Esophagus (tissue), 2 donors: Measurements from ENCODE around the gene SF3B1. TPM values are rescaled to one million over a fixed set of nuclear protein-coding genes. Genes with fewer than 3 reads are reported as not detected.
"Not testable (repeated sequence)": the region's sequence is repeated elsewhere in the genome, so short reads cannot be mapped to it uniquely, and the experiment has no call there.

Experiments
- H3K27ac ChIP-seq, 2 donors: one replicate each; pipeline ENCODE4 v1.5.1; 2013; ENCODE audit warnings: low read depth in 2 of 2, mild to moderate bottlenecking in 2 of 2, inconsistent platforms in 1 of 2, low read length in 1 of 2, moderate library complexity in 1 of 2
- H3K27me3 ChIP-seq, 2 donors: one replicate each; pipeline ENCODE4 v1.6.1; 2013; ENCODE audit warnings: low read length in 2 of 2, control low read depth in 1 of 2, mild to moderate bottlenecking in 1 of 2; ENCODE audit not compliant: insufficient read depth in 2 of 2, control insufficient read depth in 1 of 2
- H3K36me3 ChIP-seq, 2 donors: one replicate each; pipeline ENCODE4 v1.6.1; 2013; ENCODE audit warnings: low read length in 1 of 2; ENCODE audit not compliant: control insufficient read depth in 2 of 2, insufficient read depth in 2 of 2
- H3K4me1 ChIP-seq, 2 donors: one replicate each; pipeline ENCODE4 v1.6.1; 2013; ENCODE audit warnings: low read length in 1 of 2; ENCODE audit not compliant: control insufficient read depth in 2 of 2, insufficient read depth in 2 of 2
- H3K4me3 ChIP-seq, 2 donors: one replicate each; pipeline ENCODE4 v1.5.1; 2013; ENCODE audit warnings: low read length in 2 of 2, mild to moderate bottlenecking in 2 of 2, low read depth in 1 of 2, moderate library complexity in 1 of 2
- H3K9me3 ChIP-seq, 2 donors: one replicate each; pipeline ENCODE4 v1.6.1; 2013; ENCODE audit warnings: mild to moderate bottlenecking in 2 of 2, low read depth in 1 of 2, low read length in 1 of 2, moderate library complexity in 1 of 2; ENCODE audit not compliant: control insufficient read depth in 2 of 2, insufficient read depth in 1 of 2
- WGBS, 2 donors: extraction: QIAGEN DNeasy Blood & Tissue Kit; methylation state at CpG; one replicate each; pipeline ENCODE4 v1.1.7; 2013; 5-methylcytosine and 5-hydroxymethylcytosine counted together
- polyA plus RNA-seq, 2 donors: library from polyadenylated mRNA; stranded (reverse); fragments of 200-250 nt; gene quantifications; one replicate each; pipeline ENCODE4 v1.2.3, GENCODE V29; 2013
- donor health status: healthy with polysubstance abuse.
- donor health status: Bipolar disorder and iron deficiency.

The SF3B1 gene
- polyA plus RNA-seq, 2 donors = 120 to 231 TPM

DNA sequence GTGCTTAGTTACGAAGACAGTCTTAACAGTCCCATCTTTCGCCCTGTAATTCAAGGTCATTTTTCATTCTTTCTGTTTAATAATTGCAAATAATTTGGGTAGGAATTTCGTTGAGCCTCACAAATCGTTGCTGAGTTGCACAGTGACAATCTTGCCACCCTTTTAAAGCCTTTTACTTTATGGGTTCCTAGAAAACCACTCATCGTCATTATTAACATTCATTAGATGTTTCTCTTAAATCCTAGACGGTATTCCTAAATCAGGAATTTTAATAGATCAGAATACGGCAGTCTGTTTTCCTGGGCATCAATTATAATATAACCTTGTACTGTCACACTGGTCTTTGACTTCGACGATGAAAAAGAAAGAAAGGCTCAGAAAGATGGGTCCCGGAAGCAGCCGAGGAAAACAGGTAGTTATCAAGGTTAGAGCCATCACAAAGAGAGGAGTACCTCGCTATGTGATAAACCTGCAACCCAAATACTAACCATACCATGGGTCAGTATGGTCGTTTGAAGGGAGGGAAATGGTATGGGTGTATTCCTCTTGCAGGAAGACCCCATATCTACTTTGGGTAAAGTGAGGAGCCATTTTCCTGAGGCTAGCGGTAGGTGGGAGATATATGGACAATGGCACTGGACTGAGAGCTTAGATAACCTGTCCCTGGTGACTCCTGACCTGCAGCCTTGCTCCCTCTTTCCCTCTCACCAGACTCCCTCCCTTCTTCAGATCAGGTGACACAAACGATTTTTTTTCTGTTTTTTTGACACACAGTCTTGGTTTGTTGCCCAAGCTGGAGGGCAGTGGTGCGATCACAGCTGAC is 981 bp upstream of the SF3B1 start:
- Histone ChIP-seq H3K4me1 (no peaks in the 10 kb centered on the region), H3K36me3 (no peaks in the 10 kb centered on the region), H3K27me3 (no peaks in the 10 kb centered on the region), H3K9me3 (no peaks in the 10 kb centered on the region), H3K4me3 (peak overlapping the region; percentile 68 to 95), H3K27ac (peak overlapping the region; percentile 96 to 99)
- WGBS, 2 donors = 22 to 29% methylated on average over 16 of the region's 16 CpGs

DNA sequence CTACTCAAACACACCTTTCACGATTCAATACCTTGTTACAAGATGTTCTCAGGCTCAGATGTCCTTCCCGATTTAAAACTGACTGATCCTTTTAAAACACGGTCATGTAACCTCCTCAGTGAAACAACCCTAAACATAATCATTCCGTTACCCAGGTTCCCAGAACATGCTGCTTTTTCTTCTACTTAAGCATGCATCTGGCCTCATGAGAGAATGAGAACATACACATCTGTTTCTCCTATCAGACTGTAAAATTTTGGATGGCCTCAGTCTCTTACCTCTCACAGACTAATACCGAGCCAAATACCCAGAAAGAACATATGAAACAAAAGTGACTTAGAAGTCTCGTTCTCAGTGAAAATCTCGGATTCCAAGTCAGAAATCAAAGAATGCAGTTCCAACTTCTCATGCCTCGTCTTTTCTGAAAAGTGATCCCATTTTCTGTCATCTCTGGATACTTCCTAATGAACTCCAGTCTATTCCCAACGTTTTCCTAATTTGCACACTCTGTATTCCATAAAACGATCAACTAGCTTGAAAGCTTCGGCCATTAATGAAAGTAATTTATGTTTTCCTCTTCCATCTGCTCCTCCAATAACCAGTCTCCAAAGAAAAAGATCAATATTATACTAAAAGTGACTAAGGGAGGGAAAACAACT is 919 bp downstream of the SF3B1 start:
- Histone ChIP-seq H3K9me3 (no peaks in the 10 kb centered on the region), H3K4me3 (peak overlapping the region; percentile 92 to 95), H3K4me1 (no peaks in the 10 kb centered on the region), H3K36me3 (no peaks in the 10 kb centered on the region), H3K27ac (peak overlapping the region in 1 of 2 donors; percentile 93), H3K27me3 (no peaks in the 10 kb centered on the region)
- WGBS, 2 donors = 0 to 1% methylated on average over 11 of the region's 11 CpGs

DNA sequence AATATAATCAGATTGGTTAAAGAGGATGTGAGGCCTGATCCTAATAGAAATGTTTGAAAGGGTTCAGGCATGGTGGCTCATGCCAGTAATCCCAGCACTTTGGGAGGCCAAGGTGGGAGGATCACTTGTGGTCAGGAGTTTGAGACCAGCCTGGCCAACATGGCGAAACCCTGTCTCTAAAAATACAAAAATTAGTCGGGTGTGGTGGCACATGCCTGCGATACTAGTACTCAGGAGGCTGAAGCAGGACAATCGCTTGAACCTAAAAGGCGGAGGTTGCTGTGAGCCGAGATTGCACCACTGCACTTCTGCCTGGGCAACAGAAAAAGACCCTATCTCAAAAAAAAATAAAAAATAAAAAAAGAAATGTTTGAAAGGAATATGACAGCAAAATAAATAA is 2.3 kb downstream of the SF3B1 start:
- not testable (repeated sequence) for H3K9me3 ChIP-seq, H3K4me1 ChIP-seq, H3K36me3 ChIP-seq, H3K27ac ChIP-seq, H3K4me3 ChIP-seq, H3K27me3 ChIP-seq
- 77 to 79% methylated on average over 6 of the region's 6 CpGs for WGBS, 2 donors

DNA sequence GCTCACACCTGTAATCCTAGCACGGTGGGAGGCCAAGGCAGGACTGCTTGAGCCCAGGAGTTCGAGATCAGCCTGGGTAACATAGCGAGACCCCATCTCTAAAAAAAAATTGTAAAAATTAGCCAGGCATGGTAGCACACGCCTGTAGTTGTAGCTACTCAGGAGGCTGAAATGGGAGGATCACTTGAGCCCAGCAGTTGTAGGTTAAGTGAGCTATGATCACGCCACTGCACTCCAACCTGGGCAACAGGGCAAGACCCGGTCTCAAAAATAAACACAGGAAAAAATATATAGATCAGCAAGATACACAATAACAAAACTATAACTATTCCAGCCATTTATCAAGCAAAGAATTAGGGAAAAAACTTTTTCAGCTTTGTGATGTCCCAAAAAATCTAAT is 3.0 kb downstream of the SF3B1 start:
- Histone ChIP-seq H3K4me3 (no peak overlapping the region), H3K9me3 (no peaks in the 10 kb centered on the region), H3K27me3 (no peaks in the 10 kb centered on the region), H3K27ac (no peak overlapping the region), H3K4me1 (no peaks in the 10 kb centered on the region), H3K36me3 (no peaks in the 10 kb centered on the region)
- WGBS, 2 donors = 59 to 63% methylated on average over 6 of the region's 6 CpGs

DNA sequence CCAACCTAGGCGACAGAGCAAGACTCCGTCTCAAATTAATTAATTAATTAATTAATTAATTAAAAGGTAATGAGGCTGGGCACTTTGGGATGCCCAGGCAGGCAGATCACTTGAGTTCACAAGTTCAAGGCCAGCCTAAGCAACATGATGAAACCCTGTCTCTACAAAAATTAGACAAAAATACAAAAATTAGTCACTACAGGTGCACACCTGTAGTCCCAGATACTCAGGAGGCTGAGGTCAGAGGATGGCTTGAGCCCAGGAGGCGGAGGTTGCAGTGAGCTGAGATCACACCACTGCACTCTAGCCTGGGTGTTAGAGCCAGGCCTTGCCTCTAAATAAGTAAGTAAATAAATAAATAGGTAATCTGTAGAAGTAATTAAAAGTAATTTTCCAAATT is 6.8 kb downstream of the SF3B1 start:
- H3K27me3 ChIP-seq = no peaks in the 10 kb centered on the region
- no peak overlapping the region for H3K27ac ChIP-seq
- H3K4me3 ChIP-seq = no peak overlapping the region
- peaks cover 0 to 3% of the 10 kb centered on the region in 2 donors for H3K4me1 ChIP-seq
- H3K9me3 ChIP-seq = no peaks in the 10 kb centered on the region
- 93 to 96% methylated on average over 3 of the region's 3 CpGs for WGBS, 2 donors
- peaks cover 0 to 3% of the 10 kb centered on the region in 2 donors for H3K36me3 ChIP-seq

DNA sequence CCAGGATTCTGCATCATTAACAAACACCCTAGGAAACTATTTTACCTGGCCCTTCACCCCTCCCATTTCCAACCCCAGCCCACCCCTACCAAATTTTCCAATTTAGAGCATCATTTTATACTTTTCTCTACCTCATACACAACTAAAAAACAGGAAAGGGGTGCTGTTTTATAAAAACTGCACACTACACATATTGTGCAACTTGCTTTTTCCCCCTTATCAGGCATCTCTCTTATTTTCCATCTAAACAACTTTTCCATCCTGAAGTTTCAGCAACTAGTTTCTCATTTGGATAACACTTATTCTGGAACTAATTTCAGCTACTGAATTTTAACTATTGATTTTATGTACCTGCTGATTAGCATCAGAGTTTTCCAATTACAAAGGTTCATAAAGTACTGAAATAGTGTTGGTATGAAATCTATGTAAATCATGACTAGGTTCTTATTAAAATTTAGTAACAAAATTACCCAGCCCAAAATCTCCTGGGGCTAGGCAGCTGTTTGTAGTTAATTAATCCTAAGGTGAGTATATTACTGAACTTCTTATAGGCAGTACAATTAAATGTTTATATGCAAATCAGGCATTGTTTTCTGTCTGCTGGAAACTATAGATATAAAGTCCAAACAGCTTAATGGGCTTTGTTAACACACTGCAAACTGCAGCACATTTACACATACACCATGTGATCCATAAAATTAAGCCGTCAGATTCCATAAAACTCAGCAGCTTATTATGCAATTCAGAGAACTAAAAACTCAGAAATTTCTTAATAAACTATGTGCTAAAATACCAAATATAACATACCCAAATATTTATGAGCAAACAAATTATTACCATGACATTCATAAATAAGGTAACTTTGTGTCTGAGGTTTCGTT is 7.9 kb downstream of the SF3B1 start:
- Histone ChIP-seq H3K36me3 (peaks cover 0 to 3% of the 10 kb centered on the region in 2 donors), H3K4me1 (peaks cover 0 to 3% of the 10 kb centered on the region in 2 donors), H3K27me3 (no peaks in the 10 kb centered on the region), H3K27ac (no peak overlapping the region), H3K4me3 (no peak overlapping the region), H3K9me3 (no peaks in the 10 kb centered on the region)
- WGBS, 2 donors = 58 to 69% methylated on average over 2 of the region's 2 CpGs

DNA sequence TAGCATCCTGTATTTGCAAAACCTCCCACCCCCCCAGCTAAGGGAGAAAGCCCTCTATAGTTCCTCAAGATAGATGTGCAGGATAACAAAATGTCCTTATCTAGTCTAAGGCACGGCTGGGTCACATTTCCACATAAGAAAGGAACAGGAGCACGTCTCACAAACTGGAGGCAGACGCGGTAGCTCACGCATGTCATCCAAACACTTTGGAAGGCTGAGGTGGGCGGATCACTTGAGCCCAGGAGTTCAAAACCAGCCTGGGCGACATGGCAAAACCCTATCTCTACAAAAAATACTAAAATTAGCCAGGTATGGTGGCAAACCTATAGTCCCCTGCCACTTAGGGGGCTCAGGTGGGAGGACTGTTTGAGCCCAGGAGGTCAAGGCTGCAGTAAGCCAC is 9.3 kb downstream of the SF3B1 start:
- Histone ChIP-seq H3K36me3 (peaks cover 0 to 3% of the 10 kb centered on the region in 2 donors), H3K4me3 (no peak overlapping the region), H3K4me1 (peaks cover 0 to 3% of the 10 kb centered on the region in 2 donors), H3K27me3 (no peaks in the 10 kb centered on the region), H3K27ac (no peak overlapping the region), H3K9me3 (no peaks in the 10 kb centered on the region)
- 57 to 64% methylated on average over 7 of the region's 7 CpGs for WGBS, 2 donors

DNA sequence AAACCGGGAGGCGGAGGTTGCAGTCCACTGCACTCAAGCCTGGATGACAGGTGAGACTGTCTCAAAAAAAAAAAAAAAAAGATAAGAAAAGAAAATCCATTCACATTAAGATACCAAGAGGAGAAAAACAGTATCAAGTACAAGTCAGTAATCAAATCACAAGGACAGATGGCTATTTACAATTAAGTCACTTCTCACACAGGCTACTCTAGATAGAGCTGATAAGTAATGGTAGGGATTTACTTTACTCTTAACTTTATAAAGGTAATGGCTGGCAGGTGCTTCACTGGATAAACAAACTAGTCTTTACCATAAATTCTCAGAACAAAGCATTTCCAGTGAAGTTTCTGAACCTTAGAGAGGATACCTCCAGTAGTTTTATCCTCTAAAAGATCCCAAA is 11.5 kb downstream of the SF3B1 start:
- Histone ChIP-seq H3K36me3 (peaks cover 0 to 3% of the 10 kb centered on the region in 2 donors), H3K4me3 (no peak overlapping the region), H3K27ac (no peak overlapping the region), H3K9me3 (no peaks in the 10 kb centered on the region), H3K27me3 (no peaks in the 10 kb centered on the region), H3K4me1 (peaks cover 0 to 3% of the 10 kb centered on the region in 2 donors)
- WGBS, 2 donors = 86 to 95% methylated on average over 2 of the region's 2 CpGs

DNA sequence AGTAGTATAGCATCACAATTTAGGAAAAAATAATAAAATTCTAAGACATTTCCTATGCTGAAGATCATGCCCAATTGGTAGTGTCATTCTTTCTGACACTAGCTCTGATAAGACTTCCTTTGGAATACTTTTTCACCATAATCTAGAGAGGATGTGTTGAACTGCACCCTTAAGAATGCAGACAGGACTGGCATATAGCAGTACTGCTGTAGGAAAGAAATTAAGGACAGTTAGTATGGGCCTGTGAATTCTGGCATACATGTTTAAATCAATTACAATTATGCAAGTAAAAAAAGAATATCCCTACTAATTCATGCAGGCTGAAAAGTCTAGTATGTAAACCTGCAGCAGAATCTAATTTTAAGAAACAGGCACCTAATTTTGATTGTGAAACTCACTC is 15.4 kb downstream of the SF3B1 start:
- Histone ChIP-seq H3K36me3 (peaks cover 9 to 13% of the 10 kb centered on the region in 2 donors), H3K27me3 (no peaks in the 10 kb centered on the region), H3K4me3 (no peak overlapping the region), H3K9me3 (no peaks in the 10 kb centered on the region), H3K27ac (no peak overlapping the region), H3K4me1 (no peaks in the 10 kb centered on the region)
